Measurements from ENCODE around the gene BRSK1. TPM values are rescaled to one million over a fixed set of nuclear protein-coding genes. Genes with fewer than 3 reads are reported as not detected.

The BRSK1 gene
- total and polyA plus RNA-seq, 4 donors: 46.4 to 206 (median 127) TPM

GRCh38 chr19:55339105-55339888 lies 55.5 kb downstream of the BRSK1 start, which contains the start of gene KMT5C:
TSS of gene KMT5C (plus strand) at chr19:55339876. CDS start at chr19:55341937, 2,061 bp downstream.
- WGBS (ENCODE audit: insufficient coverage): under 1% methylated on average over 58 of the region's 63 CpGs
- no peaks in the 10 kb centered on the region for H3K9me3 ChIP-seq (ENCODE audit: control insufficient read depth, insufficient read depth, low read length)
- H3K4me3 ChIP-seq (ENCODE audit: low read depth, low read length): peak within 1 kb of the TSS; percentile 68
- H3K36me3 ChIP-seq (ENCODE audit: control insufficient read depth, insufficient read depth, low read length): peaks cover 28% of the 10 kb centered on the region
- H3K27me3 ChIP-seq (ENCODE audit: control insufficient read depth, insufficient read depth, low read length): no peaks in the 10 kb centered on the region
- peaks cover 47% of the 10 kb centered on the region for H3K4me1 ChIP-seq (ENCODE audit: control insufficient read depth, insufficient read depth, low read length)
- H3K27ac ChIP-seq (ENCODE audit: low read depth, low read length): peak within 1 kb of the TSS; percentile 97
- DNase-seq (ENCODE audit: low read depth in 4 of 6, low spot score in 6 of 6): peak; percentile 100

GRCh38 chr19:55339889-55340783 lies 56.3 kb downstream of the BRSK1 start:
- DNase-seq (ENCODE audit: low read depth in 4 of 6, low spot score in 6 of 6): no peak
- Histone ChIP-seq H3K9me3 (ENCODE audit: control insufficient read depth, insufficient read depth, low read length) (no peaks in the 10 kb centered on the region), H3K4me1 (ENCODE audit: control insufficient read depth, insufficient read depth, low read length) (peaks cover 55% of the 10 kb centered on the region), H3K27me3 (ENCODE audit: control insufficient read depth, insufficient read depth, low read length) (no peaks in the 10 kb centered on the region), H3K4me3 (ENCODE audit: low read depth, low read length) (peak overlapping the region; percentile 68), H3K27ac (ENCODE audit: low read depth, low read length) (peak overlapping the region; percentile 86), H3K36me3 (ENCODE audit: control insufficient read depth, insufficient read depth, low read length) (peaks cover 36% of the 10 kb centered on the region)
- WGBS (ENCODE audit: insufficient coverage): under 1% methylated on average over 33 of the region's 44 CpGs

- Histone ChIP-seq H3K9me3 (ENCODE audit: control insufficient read depth, insufficient read depth, low read length) (no peaks in the 10 kb centered on the region), H3K4me1 (ENCODE audit: control insufficient read depth, insufficient read depth, low read length) (peaks cover 61% of the 10 kb centered on the region), H3K36me3 (ENCODE audit: control insufficient read depth, insufficient read depth, low read length) (peaks cover 42% of the 10 kb centered on the region), H3K27me3 (ENCODE audit: control insufficient read depth, insufficient read depth, low read length) (no peaks in the 10 kb centered on the region), H3K27ac (ENCODE audit: low read depth, low read length) (peak overlapping the region; percentile 86), H3K4me3 (ENCODE audit: low read depth, low read length) (peak overlapping the region; percentile 68)
- 0% methylated on average over 11 of the region's 24 CpGs for WGBS (ENCODE audit: insufficient coverage)
- peak in 2 of 6 donors; percentile 56 to 73 for DNase-seq (ENCODE audit: low read depth in 4 of 6, low spot score in 6 of 6)
Measured at GRCh38 chr19:55340784-55341147, 57.0 kb downstream of the BRSK1 start.

- no peaks in the 10 kb centered on the region for H3K9me3 ChIP-seq (ENCODE audit: control insufficient read depth, insufficient read depth, low read length)
- H3K4me1 ChIP-seq (ENCODE audit: control insufficient read depth, insufficient read depth, low read length): peaks cover 63% of the 10 kb centered on the region
- H3K27me3 ChIP-seq (ENCODE audit: control insufficient read depth, insufficient read depth, low read length): no peaks in the 10 kb centered on the region
- peak in 2 of 6 donors; percentile 82 to 84 for DNase-seq (ENCODE audit: low read depth in 4 of 6, low spot score in 6 of 6)
- H3K27ac ChIP-seq (ENCODE audit: low read depth, low read length): peak overlapping the region; percentile 86
- peaks cover 46% of the 10 kb centered on the region for H3K36me3 ChIP-seq (ENCODE audit: control insufficient read depth, insufficient read depth, low read length)
- H3K4me3 ChIP-seq (ENCODE audit: low read depth, low read length): peak overlapping the region; percentile 68
- 0% methylated on average over 1 of the region's 15 CpGs for WGBS (ENCODE audit: insufficient coverage)
Measured at GRCh38 chr19:55341171-55341588, 57.4 kb downstream of the BRSK1 start.

GRCh38 chr19:55341595-55342531 lies 58.1 kb downstream of the BRSK1 start:
- H3K4me1 ChIP-seq (ENCODE audit: control insufficient read depth, insufficient read depth, low read length): peaks cover 63% of the 10 kb centered on the region
- H3K27ac ChIP-seq (ENCODE audit: low read depth, low read length): no peak overlapping the region
- H3K27me3 ChIP-seq (ENCODE audit: control insufficient read depth, insufficient read depth, low read length): no peaks in the 10 kb centered on the region
- WGBS (ENCODE audit: insufficient coverage): 78% methylated on average over 43 of the region's 50 CpGs
- DNase-seq (ENCODE audit: low read depth in 4 of 6, low spot score in 6 of 6): no peak
- H3K9me3 ChIP-seq (ENCODE audit: control insufficient read depth, insufficient read depth, low read length): no peaks in the 10 kb centered on the region
- peaks cover 53% of the 10 kb centered on the region for H3K36me3 ChIP-seq (ENCODE audit: control insufficient read depth, insufficient read depth, low read length)
- H3K4me3 ChIP-seq (ENCODE audit: low read depth, low read length): no peak overlapping the region

- Histone ChIP-seq H3K9me3 (ENCODE audit: control insufficient read depth, insufficient read depth, low read length) (no peaks in the 10 kb centered on the region), H3K36me3 (ENCODE audit: control insufficient read depth, insufficient read depth, low read length) (peaks cover 76% of the 10 kb centered on the region), H3K4me1 (ENCODE audit: control insufficient read depth, insufficient read depth, low read length) (peaks cover 63% of the 10 kb centered on the region), H3K27me3 (ENCODE audit: control insufficient read depth, insufficient read depth, low read length) (no peaks in the 10 kb centered on the region), H3K4me3 (ENCODE audit: low read depth, low read length) (no peak overlapping the region), H3K27ac (ENCODE audit: low read depth, low read length) (no peak overlapping the region)
- 35% methylated on average over 9 of the region's 9 CpGs for WGBS (ENCODE audit: insufficient coverage)
- peak in 2 of 6 donors; percentile 70 to 80 for DNase-seq (ENCODE audit: low read depth in 4 of 6, low spot score in 6 of 6)
Measured at GRCh38 chr19:55344444-55344843, 60.6 kb downstream of the BRSK1 start.

- WGBS (ENCODE audit: insufficient coverage): 82% methylated on average over 22 of the region's 22 CpGs
- Histone ChIP-seq H3K4me1 (ENCODE audit: control insufficient read depth, insufficient read depth, low read length) (peaks cover 59% of the 10 kb centered on the region), H3K4me3 (ENCODE audit: low read depth, low read length) (no peak overlapping the region), H3K9me3 (ENCODE audit: control insufficient read depth, insufficient read depth, low read length) (no peaks in the 10 kb centered on the region), H3K27ac (ENCODE audit: low read depth, low read length) (no peak overlapping the region), H3K27me3 (ENCODE audit: control insufficient read depth, insufficient read depth, low read length) (no peaks in the 10 kb centered on the region), H3K36me3 (ENCODE audit: control insufficient read depth, insufficient read depth, low read length) (peaks cover 79% of the 10 kb centered on the region)
- no peak for DNase-seq (ENCODE audit: low read depth in 4 of 6, low spot score in 6 of 6)
Measured at GRCh38 chr19:55345101-55345817, 61.5 kb downstream of the BRSK1 start.

GRCh38 chr19:55345818-55346724 lies 62.3 kb downstream of the BRSK1 start:
- Histone ChIP-seq H3K4me1 (ENCODE audit: control insufficient read depth, insufficient read depth, low read length) (peaks cover 52% of the 10 kb centered on the region), H3K9me3 (ENCODE audit: control insufficient read depth, insufficient read depth, low read length) (no peaks in the 10 kb centered on the region), H3K4me3 (ENCODE audit: low read depth, low read length) (no peak overlapping the region), H3K36me3 (ENCODE audit: control insufficient read depth, insufficient read depth, low read length) (peaks cover 82% of the 10 kb centered on the region), H3K27me3 (ENCODE audit: control insufficient read depth, insufficient read depth, low read length) (peaks cover under 1% of the 10 kb centered on the region), H3K27ac (ENCODE audit: low read depth, low read length) (no peak overlapping the region)
- DNase-seq (ENCODE audit: low read depth in 4 of 6, low spot score in 6 of 6): peak in 1 of 6 donors; percentile 45
- WGBS (ENCODE audit: insufficient coverage): 83% methylated on average over 35 of the region's 43 CpGs

Measured in spinal cord (tissue), 10 donors.